Fibroblast of lung (primary cell): ENCODE measurements around the gene DLGAP4. TPM values are rescaled to one million over a fixed set of nuclear protein-coding genes. Genes with fewer than 3 reads are reported as not detected.

Experiments used
- DNase-seq, 2 donors: peaks; one replicate each; pipeline versions ENCODE4 v3.0.0 to v3.0.0-alpha.2; 2010; ENCODE audit warnings: low read depth in 2 of 2
- H2AFZ ChIP-seq: 2 replicates; pipeline ENCODE4 v1.5.1; 2012; ENCODE audit warnings: low read length, control low read depth, inconsistent platforms
- H3K27ac ChIP-seq: 2 replicates; pipeline ENCODE4 v1.5.1; 2011; ENCODE audit warnings: low read length, control low read depth; ENCODE audit not compliant: insufficient read depth
- H3K27me3 ChIP-seq: 2 replicates; pipeline ENCODE4 v1.5.1; 2011; ENCODE audit warnings: mild to moderate bottlenecking, low read length; ENCODE audit not compliant: control insufficient read depth, insufficient read depth
- H3K36me3 ChIP-seq: 2 replicates; pipeline ENCODE4 v1.5.1; 2011; ENCODE audit warnings: low read length; ENCODE audit not compliant: control insufficient read depth, insufficient read depth
- H3K4me1 ChIP-seq: 2 replicates; pipeline ENCODE4 v1.5.1; 2011; ENCODE audit warnings: low read length; ENCODE audit not compliant: control insufficient read depth, insufficient read depth; ENCODE audit errors: extremely low read depth
- H3K4me2 ChIP-seq: 2 replicates; pipeline ENCODE4 v1.5.1; 2011; ENCODE audit warnings: low read length, control low read depth; ENCODE audit not compliant: insufficient read depth; ENCODE audit errors: extremely low read depth
- H3K4me3 ChIP-seq, 4 experiments: fragments of 200-600 bp in 1 of 4; sonication (generic) in 1 of 4; replicated peaks in 1 of 4; 2 replicates each; pipeline ENCODE4 v1.5.1; 2011 to 2016; ENCODE audit warnings: low read length in 4 of 4, low read depth in 3 of 4, mild to moderate bottlenecking in 3 of 4, control low read depth in 2 of 4, inconsistent platforms in 1 of 4, mixed read lengths in 1 of 4; ENCODE audit not compliant: insufficient read depth in 1 of 4; ENCODE audit errors: control extremely low read depth in 1 of 4
- H3K79me2 ChIP-seq: 2 replicates; pipeline ENCODE4 v1.5.1; 2012; ENCODE audit warnings: mild to moderate bottlenecking, low read length, inconsistent platforms; ENCODE audit not compliant: control insufficient read depth, insufficient read depth
- H3K9ac ChIP-seq: 2 replicates; pipeline ENCODE4 v1.5.1; 2011; ENCODE audit warnings: mild to moderate bottlenecking, low read length, control low read depth; ENCODE audit not compliant: insufficient read depth
- H3K9me3 ChIP-seq: 2 replicates; pipeline ENCODE4 v1.5.1; 2012; ENCODE audit warnings: low read depth, low read length; ENCODE audit not compliant: control insufficient read depth, insufficient read depth
- H4K20me1 ChIP-seq: 2 replicates; pipeline ENCODE4 v1.5.1; 2011; ENCODE audit warnings: low read length; ENCODE audit not compliant: control insufficient read depth, insufficient read depth; ENCODE audit errors: extremely low read depth
- CTCF ChIP-seq, 2 donors: IDR thresholded peaks in 1 of 2; conservative IDR thresholded peaks in 1 of 2; 1 replicate in 1 of 2; 2 replicates in 1 of 2; pipeline ENCODE4 v1.5.1; 2011 to 2012; ENCODE audit warnings: low read length in 2 of 2, control low read depth in 1 of 2, inconsistent platforms in 1 of 2, low read depth in 1 of 2, mild to moderate bottlenecking in 1 of 2
- EZH2 ChIP-seq: IDR thresholded peaks from 2 replicates; pipeline ENCODE4 v1.5.1; 2012; ENCODE audit warnings: low read length, control low read depth, mild to moderate bottlenecking; ENCODE audit errors: missing control alignments
- polyA plus RNA-seq, 2 donors: library from polyadenylated mRNA; depleted of rRNA in 1 of 2; stranded (reverse) in 1 of 2; unstranded in 1 of 2; fragments of >200 nt; gene quantifications; 2 replicates each; pipeline ENCODE4 v1.2.1, GENCODE V29; 2011 to 2012; ENCODE audit warnings: missing spikeins in 1 of 2
- total RNA-seq: library from RNA; depleted of rRNA; stranded (reverse); fragments of >200 nt; gene quantifications from 2 replicates; pipeline ENCODE4 v1.2.1, GENCODE V29; 2014

The DLGAP4 gene
- total and polyA plus RNA-seq, 2 donors (not counting 1 experiment from before 2014, with no cell fraction given) = 25.9 to 26.9 TPM

GRCh38 chr20:36480456-36481048 lies 174.4 kb downstream of the DLGAP4 start:
- H4K20me1 ChIP-seq = no peaks in the 10 kb centered on the region
- no peak for DNase-seq
- no peak overlapping the region for H3K27ac ChIP-seq
- peaks cover 1% of the 10 kb centered on the region for H3K36me3 ChIP-seq
- H3K4me3 ChIP-seq = no peak overlapping the region
- H3K9me3 ChIP-seq = no peaks in the 10 kb centered on the region
- no peak overlapping the region for H3K4me2 ChIP-seq
- H3K79me2 ChIP-seq = peaks cover 98% of the 10 kb centered on the region
- TF ChIP-seq CTCF (conservative IDR thresholded peaks at IDR 0.05 in 1 of 2, IDR thresholded peaks at IDR 0.05 in 1 of 2; ENCODE audit: low read depth in 1 of 2, low read length in 2 of 2) (no peak), EZH2 (no peak)
- no peak overlapping the region for H3K9ac ChIP-seq
- H2AFZ ChIP-seq = no peak overlapping the region
- peaks cover 21% of the 10 kb centered on the region for H3K4me1 ChIP-seq
- no peaks in the 10 kb centered on the region for H3K27me3 ChIP-seq

- H4K20me1 ChIP-seq = no peaks in the 10 kb centered on the region
- no peak for DNase-seq
- H3K9ac ChIP-seq = no peak overlapping the region
- no peak overlapping the region for H3K4me3 ChIP-seq
- peaks cover 21% of the 10 kb centered on the region for H3K4me1 ChIP-seq
- no peak overlapping the region for H3K4me2 ChIP-seq
- H3K27ac ChIP-seq = no peak overlapping the region
- H3K9me3 ChIP-seq = no peaks in the 10 kb centered on the region
- H3K36me3 ChIP-seq = peaks cover 1% of the 10 kb centered on the region
- H2AFZ ChIP-seq = no peak overlapping the region
- no peaks in the 10 kb centered on the region for H3K27me3 ChIP-seq
- peaks cover 99% of the 10 kb centered on the region for H3K79me2 ChIP-seq
- TF ChIP-seq EZH2 = no peak
Observed at GRCh38 chr20:36481380-36482043, 175.4 kb downstream of the DLGAP4 start.

- H3K36me3 ChIP-seq = peaks cover 1% of the 10 kb centered on the region
- H3K4me3 ChIP-seq = no peak overlapping the region
- H3K4me1 ChIP-seq = peaks cover 21% of the 10 kb centered on the region
- DNase-seq = no peak
- no peak overlapping the region for H3K4me2 ChIP-seq
- H3K27ac ChIP-seq = no peak overlapping the region
- H3K79me2 ChIP-seq = peaks cover 99% of the 10 kb centered on the region
- H3K9ac ChIP-seq = no peak overlapping the region
- H4K20me1 ChIP-seq = no peaks in the 10 kb centered on the region
- no peaks in the 10 kb centered on the region for H3K27me3 ChIP-seq
- no peak for TF ChIP-seq EZH2
- TF ChIP-seq CTCF (conservative IDR thresholded peaks at IDR 0.05 in 1 of 2, IDR thresholded peaks at IDR 0.05 in 1 of 2; ENCODE audit: low read depth in 1 of 2, low read length in 2 of 2) = no peak
- H2AFZ ChIP-seq = no peak overlapping the region
- no peaks in the 10 kb centered on the region for H3K9me3 ChIP-seq
Observed at GRCh38 chr20:36482044-36482473, 175.9 kb downstream of the DLGAP4 start.
